Activated T-helper 1 cell treated with anti-CD3 and anti-CD28 coated beads, Interleukin-2, amount 50 U/mL, for 16 hours (primary cell): ENCODE results near the gene WDFY4.

Experiments
- DNase-seq, 2 donors: peaks; one replicate each; pipeline ENCODE4 v3.0.0-alpha.2; 2020; ENCODE audit warnings: low read depth in 1 of 2, low spot score in 1 of 2

The WDFY4 gene

GRCh38 chr10:48937796-48938195 lies 253.1 kb downstream of the WDFY4 start:
- no peak for DNase-seq

DNA sequence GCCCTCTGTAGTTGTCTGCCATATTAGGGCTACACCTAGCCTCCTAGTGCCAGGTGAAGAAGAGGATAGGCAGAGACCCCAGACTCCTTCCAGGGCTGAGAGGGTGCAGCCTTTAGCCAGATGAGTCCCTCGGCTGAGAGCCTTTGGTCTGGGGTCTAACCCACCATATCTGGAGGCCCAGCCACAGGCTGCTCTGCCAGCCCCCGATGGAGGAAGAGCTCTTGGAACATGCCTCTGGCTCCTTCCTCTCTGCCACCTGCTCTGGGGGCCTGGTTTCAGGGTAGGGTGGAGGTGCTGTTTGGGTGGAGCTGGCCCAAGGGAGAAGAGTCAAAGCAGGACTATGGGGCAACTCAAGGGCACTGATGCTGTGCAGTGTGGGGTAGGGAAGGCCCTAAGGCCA lies 253.6 kb downstream of the WDFY4 start:
- DNase-seq, result no peak

- DNase-seq, result no peak
Measured at GRCh38 chr10:48938990-48939536, 254.4 kb downstream of the WDFY4 start.

- DNase-seq, result no peak
Measured at GRCh38 chr10:48939790-48940325, 255.2 kb downstream of the WDFY4 start, which contains the start of gene LRRC18. TSS of gene LRRC18 (minus strand) at chr10:48939840. CDS start at chr10:48914155, 25,685 bp downstream.

- no peak for DNase-seq
Measured at GRCh38 chr10:48940372-48940771, 255.7 kb downstream of the WDFY4 start.

- no peak for DNase-seq
Measured at GRCh38 chr10:48940958-48941357, 256.3 kb downstream of the WDFY4 start.

DNA sequence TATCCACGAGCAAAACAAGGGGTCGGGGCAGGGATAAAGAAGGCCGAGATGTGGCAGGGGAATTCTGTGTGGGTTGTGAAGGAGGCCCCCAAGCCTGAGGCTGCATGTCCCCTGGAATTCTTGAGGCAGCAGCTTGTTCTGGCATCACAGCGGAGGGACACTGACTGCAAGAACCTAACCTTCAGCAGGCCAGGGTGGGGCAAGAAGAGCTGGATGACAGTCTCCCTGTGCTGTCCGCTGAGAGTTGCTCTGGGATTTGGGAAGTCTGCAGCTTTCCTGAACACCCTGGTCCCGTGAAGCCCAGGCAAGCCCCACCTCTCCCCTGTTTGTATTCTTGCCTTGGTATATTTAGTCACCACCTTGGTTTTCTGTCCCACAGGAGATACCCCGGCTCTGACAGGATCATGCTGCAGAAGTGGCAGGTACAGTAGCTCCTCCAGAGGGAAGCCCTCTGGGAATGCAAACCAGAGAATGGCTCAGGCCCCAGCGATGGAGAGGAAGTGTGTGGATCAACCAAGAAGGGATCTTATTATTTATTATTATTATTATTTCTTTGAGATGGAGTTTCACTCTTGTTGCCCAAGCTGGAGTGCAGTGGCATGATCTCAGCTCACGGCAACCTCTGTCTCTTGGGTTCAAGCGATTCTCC lies 256.9 kb downstream of the WDFY4 start:
- no peak for DNase-seq

DNA sequence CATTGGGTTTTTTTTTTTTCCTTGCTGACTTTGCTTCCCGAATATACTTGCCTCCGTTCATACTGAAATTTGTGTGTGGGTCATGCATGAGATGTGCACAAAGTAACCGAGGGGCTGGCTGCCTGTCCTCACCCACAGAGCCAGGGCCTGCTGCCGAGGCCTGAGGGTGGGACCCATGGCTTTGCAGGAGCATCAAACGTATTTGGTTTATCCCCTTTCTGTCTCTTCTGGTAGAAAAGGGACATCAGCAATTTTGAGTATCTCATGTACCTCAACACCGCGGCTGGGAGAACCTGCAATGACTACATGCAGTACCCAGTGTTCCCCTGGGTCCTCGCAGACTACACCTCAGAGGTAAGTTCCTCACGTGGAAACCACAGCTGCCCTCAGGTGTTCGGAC lies 258.4 kb downstream of the WDFY4 start:
- no peak for DNase-seq

- DNase-seq, result no peak
Measured at GRCh38 chr10:48944171-48944570, 259.5 kb downstream of the WDFY4 start.

DNA sequence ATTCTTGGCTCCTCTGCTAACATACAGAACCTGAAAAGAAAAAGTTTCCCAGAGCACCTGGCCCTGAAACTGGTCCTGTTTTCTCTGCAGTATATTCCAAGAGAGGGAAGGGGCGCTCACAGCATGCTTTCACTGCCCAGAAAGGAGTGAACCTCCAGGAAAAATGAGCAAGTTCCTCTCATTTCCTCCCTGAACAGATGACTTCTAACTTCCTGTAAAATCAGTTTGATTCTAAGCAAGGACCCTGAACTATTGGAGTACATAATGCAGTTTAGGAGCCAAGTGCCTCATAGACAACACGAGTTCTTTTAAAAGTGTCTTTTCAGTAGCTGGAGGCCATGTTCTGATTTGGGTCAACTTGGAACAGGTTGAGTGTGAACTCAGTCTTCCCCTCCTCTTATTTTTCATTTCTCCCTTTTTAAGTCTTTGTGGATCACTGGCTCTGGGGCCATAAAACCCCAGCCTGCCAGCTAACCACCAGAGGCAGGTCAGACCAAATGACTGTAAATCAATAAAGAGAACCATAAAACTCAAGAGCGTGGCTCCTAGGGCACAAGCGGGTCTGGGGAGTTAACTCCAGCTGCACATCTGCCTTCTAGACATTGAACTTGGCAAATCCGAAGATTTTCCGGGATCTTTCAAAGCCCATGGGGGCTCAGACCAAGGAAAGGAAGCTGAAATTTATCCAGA lies 260.9 kb downstream of the WDFY4 start:
- DNase-seq, result no peak

DNA sequence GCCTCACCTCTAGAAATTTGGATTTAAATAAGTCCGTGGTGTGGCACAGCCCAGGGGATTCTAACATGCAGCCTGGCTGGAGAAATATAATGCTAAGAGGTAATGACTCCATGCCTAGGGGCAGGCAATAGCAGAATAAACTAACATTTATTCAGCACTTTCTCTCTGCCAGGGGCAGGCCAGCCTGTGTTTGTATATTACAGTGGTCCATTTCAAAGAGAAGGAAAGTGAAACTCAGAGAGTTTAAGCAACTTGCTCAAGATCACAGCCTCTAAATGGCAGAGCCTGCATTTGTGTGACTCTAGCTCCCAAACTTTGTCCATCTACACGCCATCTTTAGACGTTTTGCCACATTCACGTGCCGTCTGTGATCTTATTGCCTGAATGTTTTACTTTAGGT lies 261.7 kb downstream of the WDFY4 start:
- no peak for DNase-seq

DNA sequence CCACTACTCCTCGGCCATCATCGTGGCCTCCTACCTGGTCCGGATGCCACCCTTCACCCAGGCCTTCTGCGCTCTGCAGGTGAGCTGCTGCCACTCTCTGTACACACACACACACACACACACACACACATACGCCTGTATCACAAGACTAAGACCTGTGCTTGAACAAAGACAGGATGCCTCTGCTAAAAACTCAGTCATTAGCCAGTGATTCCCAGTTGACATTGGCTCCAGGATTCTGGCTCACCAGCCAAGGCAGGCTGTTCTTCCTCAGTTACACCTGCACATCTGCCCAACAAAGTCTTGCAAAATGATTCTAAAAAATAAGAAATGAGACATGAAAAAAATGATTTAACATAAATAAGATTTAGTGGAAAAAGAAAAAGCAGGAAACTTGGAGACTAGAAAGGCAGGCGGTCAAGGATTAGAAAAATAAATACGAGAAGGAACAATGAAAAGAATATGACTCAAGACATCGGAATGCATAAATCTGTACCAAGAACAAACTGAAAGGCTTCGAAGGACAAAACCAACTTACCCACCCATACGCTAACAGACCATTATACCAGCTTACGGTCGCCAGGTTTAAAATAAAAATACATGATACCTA lies 262.3 kb downstream of the WDFY4 start:
- no peak for DNase-seq

DNA sequence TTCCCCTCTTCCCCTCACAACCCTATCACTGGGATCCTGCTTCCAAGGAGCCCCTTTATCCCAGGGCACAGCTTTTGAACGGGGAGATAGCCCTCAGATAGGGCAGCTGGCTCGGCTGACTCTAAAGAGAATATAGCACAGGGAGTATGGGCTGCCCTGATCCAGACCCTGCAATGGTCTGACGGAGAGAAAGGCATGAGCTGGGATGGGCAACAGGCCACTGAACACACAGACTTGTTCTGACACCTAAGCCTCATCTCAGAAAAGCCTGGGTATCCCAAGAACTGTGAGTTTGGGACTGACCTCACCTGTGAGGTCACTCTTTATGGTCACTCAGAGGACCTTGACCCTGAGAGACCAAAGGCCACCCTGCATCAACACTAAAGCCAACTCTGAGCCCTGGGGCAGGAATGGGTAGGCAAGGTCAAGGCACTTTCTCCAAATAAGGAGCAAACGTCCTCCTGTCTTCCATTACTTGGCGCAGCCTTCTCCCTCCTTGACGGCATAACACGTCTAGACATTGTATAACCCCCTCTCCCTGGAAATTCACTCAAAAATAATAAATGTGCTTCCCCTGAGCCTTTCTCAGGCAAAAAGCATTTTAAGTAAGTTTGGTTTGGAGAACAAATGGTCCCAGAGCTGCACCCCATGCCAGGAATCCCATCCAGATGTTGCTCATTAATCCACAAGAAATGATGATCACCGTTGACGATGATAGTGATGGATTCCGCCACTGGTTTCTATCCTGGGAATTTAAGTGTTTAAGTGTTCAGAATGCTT lies 263.2 kb downstream of the WDFY4 start:
- DNase-seq, result no peak

DNA sequence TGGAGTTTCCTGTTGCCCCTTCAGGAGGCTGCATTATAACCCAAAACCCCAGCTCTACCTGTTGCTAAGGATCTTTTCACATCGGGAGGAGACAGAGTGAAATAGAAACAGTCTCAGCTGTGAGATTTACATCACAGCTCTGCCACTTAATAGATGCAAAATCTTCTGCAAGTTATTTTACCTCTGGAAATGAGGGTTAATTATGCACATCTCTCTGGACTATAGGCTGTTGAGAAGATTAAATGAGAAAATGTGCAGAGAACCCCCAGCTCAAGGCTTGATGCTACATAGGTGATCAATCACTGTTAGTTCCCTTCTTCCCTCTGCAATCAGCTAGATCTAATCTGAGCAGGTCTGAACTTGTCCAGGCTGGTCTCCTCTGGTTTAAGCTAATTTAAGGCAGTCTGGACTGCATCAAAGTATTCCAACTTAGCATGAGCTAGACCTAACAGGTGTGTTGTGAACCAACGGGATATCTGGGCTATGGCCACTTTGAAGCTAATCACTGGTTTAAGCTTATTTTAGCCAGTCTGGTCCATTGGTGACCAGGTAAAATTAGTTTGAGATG lies 263.9 kb downstream of the WDFY4 start:
- no peak for DNase-seq

GRCh38 chr10:48951707-48952106 lies 267.0 kb downstream of the WDFY4 start:
- DNase-seq, result no peak

- DNase-seq, result no peak
Measured at GRCh38 chr10:48957361-48958151, 272.9 kb downstream of the WDFY4 start.

- no peak for DNase-seq
Measured at GRCh38 chr10:48958598-48959190, 274.0 kb downstream of the WDFY4 start.

DNA sequence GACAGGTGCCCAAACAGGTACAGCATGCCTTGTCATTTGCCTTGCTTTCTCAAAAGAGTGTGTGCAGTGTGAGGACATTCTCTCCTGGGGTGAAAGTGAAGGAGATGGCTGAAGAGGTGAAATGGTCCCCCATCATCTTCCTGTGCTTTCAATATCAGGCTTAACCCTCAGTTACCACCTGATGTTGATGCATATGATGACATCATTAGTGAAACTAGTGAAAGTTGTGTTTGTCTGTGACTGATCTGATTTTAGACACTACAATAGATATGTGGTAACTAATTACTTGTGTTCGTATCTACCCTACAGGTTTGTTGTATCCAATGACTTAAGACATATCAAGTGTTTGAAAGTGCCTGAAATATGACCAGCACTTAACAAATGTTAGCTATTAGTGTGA lies 279.4 kb downstream of the WDFY4 start:
- DNase-seq, result no peak

DNA sequence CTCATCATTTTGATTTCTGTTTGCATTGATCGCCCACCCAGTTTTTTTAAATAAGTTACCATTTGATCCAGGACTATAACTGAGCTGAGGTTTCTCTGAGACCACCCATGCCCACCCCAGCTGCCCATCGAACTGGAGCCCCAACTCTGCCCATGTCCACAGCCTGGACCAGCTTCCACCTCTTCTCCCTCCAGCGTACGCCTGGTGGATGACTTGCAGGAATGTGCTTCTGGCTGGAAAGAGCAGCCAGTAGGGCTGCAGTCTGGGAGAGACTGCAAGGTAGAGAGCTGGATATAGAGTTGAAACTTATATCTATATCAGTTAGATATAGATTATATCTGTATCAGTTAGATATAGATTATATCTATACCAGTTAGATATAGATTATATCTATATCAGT lies 280.8 kb downstream of the WDFY4 start:
- DNase-seq, result no peak

GRCh38 chr10:48968036-48968435 lies 283.4 kb downstream of the WDFY4 start:
- no peak for DNase-seq
